ENCODE data around the gene TKT.
A peak's percentile ranks its signal among the peaks of the same experiment; 100 is the strongest.
"Not testable (repeated sequence)": the region's sequence is repeated elsewhere in the genome, so short reads cannot be mapped to it uniquely, and the experiment has no call there.

Gene TKT, protein sequence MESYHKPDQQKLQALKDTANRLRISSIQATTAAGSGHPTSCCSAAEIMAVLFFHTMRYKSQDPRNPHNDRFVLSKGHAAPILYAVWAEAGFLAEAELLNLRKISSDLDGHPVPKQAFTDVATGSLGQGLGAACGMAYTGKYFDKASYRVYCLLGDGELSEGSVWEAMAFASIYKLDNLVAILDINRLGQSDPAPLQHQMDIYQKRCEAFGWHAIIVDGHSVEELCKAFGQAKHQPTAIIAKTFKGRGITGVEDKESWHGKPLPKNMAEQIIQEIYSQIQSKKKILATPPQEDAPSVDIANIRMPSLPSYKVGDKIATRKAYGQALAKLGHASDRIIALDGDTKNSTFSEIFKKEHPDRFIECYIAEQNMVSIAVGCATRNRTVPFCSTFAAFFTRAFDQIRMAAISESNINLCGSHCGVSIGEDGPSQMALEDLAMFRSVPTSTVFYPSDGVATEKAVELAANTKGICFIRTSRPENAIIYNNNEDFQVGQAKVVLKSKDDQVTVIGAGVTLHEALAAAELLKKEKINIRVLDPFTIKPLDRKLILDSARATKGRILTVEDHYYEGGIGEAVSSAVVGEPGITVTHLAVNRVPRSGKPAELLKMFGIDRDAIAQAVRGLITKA

DNA sequence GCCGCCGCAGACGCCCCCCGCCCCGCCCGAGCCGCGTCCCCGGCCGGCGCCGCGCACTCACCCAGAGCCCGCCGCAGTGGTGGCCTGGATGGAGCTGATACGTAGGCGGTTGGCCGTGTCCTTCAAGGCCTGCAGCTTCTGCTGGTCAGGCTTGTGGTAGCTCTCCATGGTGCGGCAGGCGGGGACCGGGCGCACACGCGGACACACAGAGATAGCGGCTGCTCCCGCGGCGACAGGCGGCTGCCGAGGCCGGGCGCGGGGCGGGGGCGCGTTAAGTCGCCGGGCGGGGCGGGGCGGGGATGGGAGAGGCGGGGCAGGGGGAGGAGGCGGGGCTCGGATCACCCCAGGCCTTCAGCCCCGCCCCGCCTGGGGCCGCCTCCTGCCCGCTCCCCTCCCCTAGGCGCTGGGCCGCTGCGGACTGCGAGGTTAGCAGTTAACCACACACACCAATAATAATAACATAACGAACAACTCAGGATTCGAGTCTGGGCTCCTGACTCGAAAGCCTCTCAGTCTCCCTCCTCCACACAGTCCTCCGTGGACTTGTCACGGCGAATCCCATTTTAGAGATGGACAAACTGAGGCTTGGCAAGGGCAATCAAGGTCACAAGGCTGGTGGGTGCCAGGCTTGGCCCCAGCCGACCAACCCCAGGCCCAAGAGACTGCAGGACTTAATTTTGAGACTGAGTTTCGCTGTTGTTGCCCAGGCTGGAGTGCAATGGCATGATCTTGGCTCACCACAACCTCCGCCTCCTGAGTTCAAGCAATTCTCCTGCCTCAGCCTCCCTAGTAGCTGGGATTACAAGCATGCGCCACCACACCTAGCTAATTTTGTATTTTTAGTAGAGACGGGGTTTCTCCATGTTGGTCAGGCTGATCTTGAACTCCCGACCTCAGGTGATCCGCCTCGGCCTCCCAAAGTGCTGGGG lies at the start of gene TKT:
TSS of gene TKT (minus strand) at position 248 of the 929 bp plus-strand sequence. CDS start at position 168, 80 bp downstream.
- DNase-seq (ENCODE audit: extremely low read depth in 1 of 2, low read depth in 1 of 2) = peak; percentile 25 to 69

DNA sequence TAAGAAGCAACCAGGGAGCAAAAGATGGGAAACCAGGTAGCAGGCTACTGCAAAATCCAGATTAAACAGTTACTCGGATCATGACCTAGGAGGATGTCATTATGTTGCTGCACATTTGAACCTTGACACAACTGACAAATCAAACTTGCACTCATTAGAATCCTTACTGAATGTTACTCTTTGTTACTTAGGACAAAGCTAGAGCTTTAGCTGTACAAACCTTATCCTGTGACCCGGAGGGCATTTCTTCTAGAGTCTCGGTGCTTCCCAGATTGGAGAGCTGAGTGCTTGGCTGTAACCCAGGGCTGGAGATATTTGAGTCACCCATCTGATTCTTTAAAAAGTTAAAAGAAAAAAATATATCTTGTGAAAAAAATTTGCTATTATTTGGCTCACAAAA lies 48.1 kb upstream of the TKT start:
- no peak for DNase-seq (ENCODE audit: extremely low read depth in 1 of 2, low read depth in 1 of 2)

DNA sequence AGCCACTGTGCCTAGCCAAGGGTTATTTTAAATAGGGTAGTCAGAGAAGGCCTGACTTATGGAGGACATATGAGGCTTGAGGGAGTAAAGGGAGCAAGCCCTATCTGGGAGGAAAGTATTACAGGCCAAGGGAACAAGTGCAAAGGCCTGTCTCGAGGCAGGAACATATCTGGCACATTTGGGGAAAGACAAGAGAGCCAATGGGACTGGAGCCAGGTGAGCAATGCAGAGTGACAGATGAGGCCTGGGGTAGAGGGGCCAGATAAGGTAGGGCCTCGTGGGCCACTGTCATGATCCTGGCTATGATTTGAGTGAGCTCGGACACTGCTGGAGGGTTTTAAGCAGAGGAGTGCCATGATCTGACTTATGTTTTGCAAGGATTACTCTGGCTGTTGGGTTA lies 47.7 kb upstream of the TKT start:
- no peak for DNase-seq (ENCODE audit: extremely low read depth in 1 of 2, low read depth in 1 of 2)

DNA sequence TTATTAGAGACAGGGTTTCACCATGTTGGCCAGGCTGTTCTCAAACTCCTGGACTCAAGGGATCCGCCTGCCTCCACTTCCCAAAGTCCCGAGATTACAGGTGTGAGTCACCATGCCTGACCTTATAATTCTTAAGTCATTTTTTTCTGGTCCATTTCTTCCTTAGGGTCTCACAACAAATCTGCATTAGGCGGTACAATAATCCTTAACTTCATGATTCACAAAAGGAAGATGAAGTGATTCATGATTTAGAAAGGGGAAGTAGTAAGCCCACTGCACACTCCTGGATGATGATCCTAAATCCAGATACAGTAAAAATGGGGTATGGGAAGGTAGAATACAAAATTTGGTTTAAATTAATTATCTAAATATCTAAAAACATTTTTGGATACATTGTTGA lies 45.0 kb upstream of the TKT start:
- no peak for DNase-seq (ENCODE audit: extremely low read depth in 1 of 2, low read depth in 1 of 2)

DNA sequence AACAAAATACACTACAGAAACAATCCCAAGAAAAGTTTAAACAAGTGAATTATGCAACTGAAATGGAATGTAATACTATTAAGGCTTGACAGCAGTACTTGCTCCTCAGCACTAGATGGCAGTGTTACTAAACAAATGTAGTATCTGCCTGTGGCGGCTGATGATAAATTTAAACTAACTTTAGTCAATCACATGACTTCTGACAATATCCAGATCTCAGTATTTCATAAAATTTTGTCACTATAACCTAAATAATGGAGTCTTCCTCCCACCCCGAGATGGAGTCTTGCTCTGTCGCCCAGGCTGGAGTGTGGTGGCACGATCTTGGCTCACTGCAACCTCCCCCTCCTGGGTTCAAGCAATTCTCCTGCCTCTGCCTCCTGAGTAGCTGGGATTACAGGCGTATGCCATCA lies 43.8 kb upstream of the TKT start:
- DNase-seq (ENCODE audit: extremely low read depth in 1 of 2, low read depth in 1 of 2) = not testable (repeated sequence)

DNA sequence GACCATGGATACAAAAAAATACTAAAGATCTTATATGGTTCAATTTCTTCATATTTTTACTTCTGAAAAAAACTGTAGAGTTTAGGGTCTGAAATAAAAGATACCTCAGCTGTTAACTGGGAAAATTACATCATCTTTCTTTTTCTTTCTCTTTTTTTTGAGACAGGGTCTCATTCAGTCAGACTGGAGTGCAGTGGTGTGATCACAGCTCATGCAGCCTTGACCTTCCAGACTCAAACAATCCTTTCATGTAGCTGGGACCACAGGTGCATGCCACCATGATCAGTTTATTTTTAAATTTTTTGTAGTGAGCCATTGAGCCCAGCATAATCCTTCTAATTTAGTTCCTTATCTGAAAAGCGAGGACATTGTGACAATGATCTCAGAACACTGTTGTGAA lies 39.6 kb upstream of the TKT start:
- DNase-seq (ENCODE audit: extremely low read depth in 1 of 2, low read depth in 1 of 2) = no peak

DNA sequence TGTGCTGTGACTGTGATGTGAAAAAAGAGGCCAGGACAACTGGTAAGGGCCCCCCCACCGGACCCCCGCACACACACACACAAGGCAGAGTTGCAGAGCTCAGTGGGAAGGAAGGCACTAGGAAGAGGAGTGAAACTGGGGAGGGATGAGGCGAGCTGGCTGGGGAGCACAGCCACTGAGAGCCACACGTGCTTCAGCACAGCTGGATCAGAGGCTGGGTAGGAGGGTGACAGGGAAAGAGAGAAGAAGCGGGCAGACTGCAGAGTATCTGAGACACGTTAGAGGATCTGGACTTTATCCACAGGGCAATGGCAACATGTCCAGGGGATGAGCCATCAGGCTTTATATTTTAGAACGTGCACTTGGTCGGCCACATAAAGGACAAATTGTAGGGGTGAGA lies 38.0 kb upstream of the TKT start:
- DNase-seq (ENCODE audit: extremely low read depth in 1 of 2, low read depth in 1 of 2) = no peak

DNA sequence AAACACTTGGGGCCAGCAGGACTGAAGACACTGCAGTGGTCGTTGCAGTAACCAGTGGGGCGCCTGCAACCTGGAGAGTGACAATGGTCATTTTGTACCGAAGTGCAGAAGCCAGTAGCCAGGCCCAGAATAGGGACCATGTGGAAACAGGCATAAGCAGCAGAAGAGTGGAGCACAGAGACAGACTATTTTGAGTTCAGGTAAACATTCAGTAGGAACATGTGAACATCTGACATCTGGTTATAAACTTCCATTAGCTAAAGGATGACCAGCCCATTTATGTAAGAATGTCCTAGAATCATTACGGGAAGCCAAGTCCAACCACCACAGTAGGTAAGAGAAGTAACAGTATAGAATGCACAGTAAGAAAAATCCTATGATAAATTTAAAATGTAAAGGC lies 32.4 kb upstream of the TKT start:
- DNase-seq (ENCODE audit: extremely low read depth in 1 of 2, low read depth in 1 of 2) = no peak

DNA sequence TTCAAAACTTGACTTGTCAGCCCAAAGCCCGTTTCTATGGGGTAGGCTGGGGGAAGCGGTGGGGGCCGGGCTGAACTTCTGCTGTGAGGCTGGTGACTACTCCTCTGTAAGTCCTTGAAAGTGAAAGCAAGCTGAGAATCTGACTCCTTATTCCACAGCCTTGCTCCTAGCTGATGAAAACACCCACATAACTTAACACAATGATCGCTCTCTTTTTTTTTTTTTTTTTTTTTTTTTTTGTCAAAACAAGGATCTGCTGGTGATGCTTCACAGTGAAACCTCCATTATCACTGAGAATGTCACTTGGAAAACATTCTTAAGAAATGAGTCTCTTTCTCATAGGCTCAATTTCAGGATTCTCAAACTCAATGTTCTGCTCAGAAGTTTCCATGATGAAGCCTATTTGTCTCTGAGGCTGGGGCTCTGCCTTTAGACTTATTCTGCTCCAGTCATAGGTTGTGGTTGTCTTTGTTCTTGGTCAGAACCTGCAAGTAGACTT lies 31.4 kb upstream of the TKT start:
- no peak for DNase-seq (ENCODE audit: extremely low read depth in 1 of 2, low read depth in 1 of 2)

DNA sequence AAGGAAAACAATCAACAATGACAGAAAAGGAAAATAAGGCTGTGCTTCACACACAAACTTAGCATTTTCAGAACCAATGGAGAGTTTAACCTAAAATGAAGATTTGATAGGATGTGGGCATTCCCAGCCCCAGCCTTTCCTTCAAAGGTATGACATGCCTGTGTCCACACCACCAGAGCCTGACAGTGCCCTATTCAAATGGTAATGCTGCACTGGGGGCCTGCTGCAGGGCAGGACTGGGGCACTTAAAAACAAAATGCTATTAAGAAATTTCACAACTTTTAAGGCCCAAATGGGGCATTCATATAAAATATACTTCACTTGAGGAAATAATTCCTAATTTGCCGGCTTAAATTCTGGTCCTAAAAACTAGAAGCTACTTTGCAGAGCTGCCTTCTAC lies 30.9 kb upstream of the TKT start:
- DNase-seq (ENCODE audit: extremely low read depth in 1 of 2, low read depth in 1 of 2) = no peak

DNA sequence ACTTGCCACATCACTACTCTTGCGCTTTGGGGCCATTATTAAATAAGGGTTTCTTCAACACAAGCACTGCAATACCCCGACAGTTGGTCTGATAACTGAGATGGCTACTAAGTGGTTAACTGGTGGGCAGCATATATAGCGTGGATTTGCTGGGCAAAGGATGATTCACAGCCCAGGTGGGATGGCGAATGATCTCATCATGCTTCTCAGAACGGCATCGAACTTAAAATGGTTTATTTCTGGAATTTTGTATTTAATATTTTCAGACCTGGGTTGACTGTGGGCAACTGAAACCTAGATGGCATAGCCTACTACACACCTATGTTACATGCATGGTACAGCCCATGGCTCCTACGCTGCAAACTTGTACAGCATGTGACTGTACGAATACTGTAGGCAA lies 26.8 kb upstream of the TKT start:
- no peak for DNase-seq (ENCODE audit: extremely low read depth in 1 of 2, low read depth in 1 of 2)

DNA sequence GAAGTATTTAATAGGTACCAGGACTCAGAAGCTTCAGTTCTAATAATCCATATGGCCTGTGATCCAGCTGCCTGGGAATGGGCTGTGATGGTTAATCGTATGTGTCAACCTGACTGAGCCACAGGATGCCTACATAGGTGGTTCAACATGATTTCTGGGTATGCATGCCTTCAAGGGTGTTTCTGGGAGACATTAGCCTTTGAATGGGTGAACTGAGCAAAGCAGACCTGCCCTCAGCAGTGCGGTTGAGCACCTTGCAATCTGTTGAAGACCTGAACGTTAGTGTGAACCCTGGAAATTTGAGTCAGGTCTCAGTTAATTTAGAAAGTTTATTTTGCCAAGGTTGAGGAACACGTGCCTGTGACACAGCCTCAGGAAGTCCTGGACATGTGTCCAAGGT lies 22.8 kb upstream of the TKT start:
- DNase-seq (ENCODE audit: extremely low read depth in 1 of 2, low read depth in 1 of 2) = no peak

DNA sequence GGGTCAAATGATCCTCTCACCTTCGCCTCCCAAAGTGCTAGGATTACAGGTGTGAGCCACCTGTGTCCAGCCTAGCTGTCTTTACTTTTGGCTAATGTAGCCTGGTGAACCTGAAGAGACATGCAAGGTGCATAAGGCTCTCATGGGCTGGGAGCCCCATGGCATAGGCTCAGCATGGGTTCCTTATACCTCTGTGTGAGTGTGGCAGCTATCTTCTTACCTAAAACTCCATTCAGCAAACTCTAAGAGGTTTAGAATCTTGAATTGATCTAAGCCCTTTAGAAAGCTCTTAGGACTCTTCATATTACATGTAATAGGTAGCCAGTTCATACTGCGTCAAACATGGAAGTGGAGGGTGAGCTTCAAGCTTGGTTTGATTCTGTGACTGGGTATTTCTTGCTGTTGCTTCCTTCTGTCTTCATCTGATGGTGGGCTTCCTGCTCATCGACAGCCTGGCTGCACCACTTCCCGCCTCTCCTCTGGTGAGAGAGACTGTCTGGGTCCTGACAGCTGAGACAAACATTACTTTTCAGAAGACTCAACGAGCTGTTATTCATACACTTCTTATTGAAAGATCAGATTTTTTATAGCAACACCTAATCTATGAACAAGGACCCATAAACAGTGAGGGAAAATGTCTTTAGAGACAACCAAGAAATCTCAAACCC lies 19.2 kb upstream of the TKT start:
- DNase-seq (ENCODE audit: extremely low read depth in 1 of 2, low read depth in 1 of 2) = no peak

DNA sequence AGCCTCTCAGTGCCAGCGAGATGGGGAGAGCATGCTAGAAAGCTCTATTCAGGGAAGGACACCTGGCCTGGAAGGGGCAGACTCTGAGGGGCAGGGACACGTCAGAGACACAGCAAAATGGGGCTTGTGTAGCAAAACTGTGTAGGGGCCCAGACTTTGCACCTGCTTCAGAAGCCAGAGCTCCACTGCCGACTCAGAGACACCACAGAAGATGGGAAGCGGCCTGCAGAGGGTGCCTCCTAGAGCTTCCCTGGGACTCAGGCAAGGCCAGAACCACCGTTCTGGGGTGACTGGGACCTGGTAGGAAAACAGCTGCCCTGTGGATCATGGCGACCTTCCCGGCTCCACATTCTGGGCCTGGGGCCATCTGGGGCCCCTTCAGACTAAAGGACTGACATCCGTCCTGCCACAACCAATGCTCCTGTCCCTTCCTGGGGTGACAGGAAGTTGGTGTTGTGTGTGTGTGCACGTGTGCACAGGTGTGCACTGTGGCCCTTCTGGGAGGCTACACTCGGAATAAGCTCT lies 17.4 kb upstream of the TKT start:
- no peak for DNase-seq (ENCODE audit: extremely low read depth in 1 of 2, low read depth in 1 of 2)

DNA sequence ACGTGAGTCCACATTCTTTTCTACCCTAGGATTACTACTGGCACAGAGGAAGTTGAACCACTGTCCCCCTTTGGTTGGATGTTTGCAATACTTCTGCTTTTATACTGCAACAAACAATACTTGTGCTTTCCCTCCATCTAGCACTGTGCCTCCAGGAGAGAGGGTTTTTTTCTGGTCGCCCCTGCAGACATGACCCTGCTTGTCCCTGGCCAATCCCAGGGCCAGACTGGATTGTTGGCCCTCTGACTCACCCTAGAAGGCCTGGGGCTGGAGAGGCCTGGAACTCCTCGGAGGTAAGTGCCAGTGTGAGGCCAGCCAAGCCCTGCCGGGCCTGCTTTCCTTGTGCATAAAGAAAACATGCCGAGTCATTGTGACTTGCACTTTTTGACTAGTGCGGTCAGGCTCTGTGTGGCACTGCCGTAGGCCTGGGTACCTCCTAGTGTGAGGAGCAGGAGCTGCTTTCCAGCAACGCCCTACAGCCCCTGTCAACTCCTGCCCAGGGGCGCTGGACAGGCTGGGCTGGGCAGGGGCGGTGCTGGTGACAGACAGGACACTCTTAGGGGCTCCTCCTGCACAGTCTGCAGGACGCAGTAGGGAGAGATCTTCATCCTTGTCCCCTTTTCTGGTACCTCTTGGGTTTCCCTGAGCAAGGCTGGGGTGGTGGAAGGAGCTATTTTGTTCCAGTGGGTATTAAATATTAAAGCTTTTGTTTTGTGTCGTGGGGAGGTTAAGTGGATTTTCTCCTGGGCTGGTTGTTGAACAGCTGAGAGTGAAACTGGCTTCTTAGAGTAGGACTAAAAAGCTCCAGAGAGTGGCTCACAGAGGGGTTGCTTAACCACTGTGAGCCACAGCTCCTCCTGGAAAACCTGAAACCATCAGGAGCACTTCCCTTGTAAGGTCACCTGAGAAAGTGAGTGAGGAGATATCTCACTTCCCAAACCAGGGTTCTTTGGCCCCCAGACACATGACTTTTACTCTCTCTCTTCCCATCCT lies 14.4 kb upstream of the TKT start:
- DNase-seq (ENCODE audit: extremely low read depth in 1 of 2, low read depth in 1 of 2) = no peak

DNA sequence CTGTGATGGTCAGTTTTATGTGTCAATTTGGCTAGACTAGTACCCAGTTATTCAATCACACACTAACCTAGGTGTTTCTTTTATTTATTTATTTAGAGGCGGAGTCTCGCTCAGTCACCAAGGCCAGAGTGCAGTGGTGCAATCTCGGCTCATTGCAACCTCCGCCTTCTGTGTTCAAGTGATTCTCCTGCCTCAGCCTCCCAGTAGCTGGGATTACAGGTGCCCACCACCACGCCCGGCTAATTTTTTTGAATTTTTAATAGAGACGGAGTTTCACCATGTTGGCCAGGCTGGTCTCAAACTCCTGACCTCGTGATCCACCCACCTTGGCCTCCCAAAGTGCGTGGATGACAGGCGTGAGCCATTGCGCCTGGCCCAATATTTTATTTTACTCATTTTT lies 13.4 kb upstream of the TKT start:
- DNase-seq (ENCODE audit: extremely low read depth in 1 of 2, low read depth in 1 of 2) = not testable (repeated sequence)

DNA sequence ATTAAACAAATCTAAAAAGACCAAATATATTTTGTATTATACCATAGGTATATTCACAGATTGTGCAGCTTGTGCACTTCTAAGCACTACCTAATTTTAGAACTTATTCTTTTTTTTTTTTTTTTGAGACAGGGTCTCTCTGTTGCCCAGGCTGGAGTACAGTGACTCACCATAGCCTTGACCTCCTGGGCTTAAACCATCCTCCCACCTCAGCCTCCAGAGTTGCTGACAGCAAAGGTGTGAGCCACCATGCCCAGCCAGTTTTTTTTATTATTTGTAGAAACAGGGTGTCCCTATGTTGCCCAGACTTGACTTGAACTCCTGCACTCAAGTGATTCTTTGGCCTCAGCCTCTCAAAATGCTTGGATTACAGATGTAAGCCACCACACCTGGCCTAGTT lies 11.9 kb upstream of the TKT start:
- DNase-seq (ENCODE audit: extremely low read depth in 1 of 2, low read depth in 1 of 2) = no peak

DNA sequence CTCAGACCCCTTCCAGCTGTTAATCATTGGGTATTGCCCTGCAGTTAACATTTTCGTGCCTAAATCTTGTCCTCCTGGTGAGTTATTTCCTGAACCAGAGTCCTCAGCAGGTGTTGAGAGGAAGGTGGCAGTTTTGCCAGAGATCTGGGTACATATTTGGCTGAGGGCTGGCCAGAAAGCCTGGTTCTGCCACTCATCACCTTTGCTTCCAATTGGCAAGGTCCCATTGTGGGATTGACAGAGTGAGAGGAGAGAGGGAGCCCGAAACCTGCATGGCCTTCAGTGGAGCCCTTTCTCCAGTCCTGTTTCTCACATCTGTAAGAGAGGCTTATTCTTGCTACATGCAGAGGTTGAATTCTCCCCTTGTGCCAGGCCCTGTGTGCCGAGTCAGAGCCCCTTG lies 8.9 kb upstream of the TKT start:
- no peak for DNase-seq (ENCODE audit: extremely low read depth in 1 of 2, low read depth in 1 of 2)

DNA sequence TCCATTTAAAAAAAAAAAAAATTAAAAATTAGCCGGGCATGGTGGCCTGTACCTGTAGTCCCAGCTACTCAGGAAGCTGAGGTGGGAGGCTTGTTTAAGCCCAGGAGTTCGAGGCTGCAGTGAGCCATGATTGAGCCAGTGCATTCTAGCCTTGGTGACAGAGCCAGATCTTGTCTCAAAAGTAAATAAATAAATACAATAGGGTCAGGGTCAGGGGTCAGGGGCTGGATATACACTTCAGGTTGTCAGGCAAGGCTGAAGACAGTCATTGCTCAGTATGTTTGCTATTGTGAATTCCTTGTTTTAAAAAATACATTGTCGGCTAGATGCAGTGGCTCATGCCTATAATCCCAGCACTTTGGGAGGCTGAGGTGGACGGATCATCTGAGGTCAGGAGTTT lies 8.1 kb upstream of the TKT start:
- DNase-seq (ENCODE audit: extremely low read depth in 1 of 2, low read depth in 1 of 2) = no peak
